22Rv1 (cell line): ENCODE data around the gene GCKR.
"Not testable (repeated sequence)": the region's sequence is repeated elsewhere in the genome, so short reads cannot be mapped to it uniquely, and the experiment has no call there.

Source experiments
- CTCF ChIP-seq: fragments of 450-650 bp; IDR thresholded peaks from 2 replicates; pipeline ENCODE4 v1.5.1; 2017; ENCODE audit warnings: mild to moderate bottlenecking
- ZFX ChIP-seq: fragments of 450-650 bp; IDR thresholded peaks from 2 replicates; pipeline ENCODE4 v1.6.1; 2017; ENCODE audit warnings: antibody characterized with exemption, borderline replicate concordance

- TF ChIP-seq CTCF, ZFX: not testable (repeated sequence)
Observed at GRCh38 chr2:27539649-27540048, 43.0 kb downstream of the GCKR start.
